ENCODE results near the gene IRS2.
"Not testable (repeated sequence)": the region's sequence is repeated elsewhere in the genome, so short reads cannot be mapped to it uniquely, and the experiment has no call there.

Gene IRS2

GRCh38 chr13:109786457-109787134 lies at the start of gene IRS2:
TSS of gene IRS2 (minus strand) at chr13:109786583. CDS start at chr13:109786053, 530 bp downstream.
- DNase-seq (ENCODE audit: low spot score) = peak; percentile 90

GRCh38 chr13:109834973-109835720 lies 48.8 kb upstream of the IRS2 start:
- DNase-seq (ENCODE audit: low spot score) = no peak

GRCh38 chr13:109833940-109834339 lies 47.6 kb upstream of the IRS2 start:
- DNase-seq (ENCODE audit: low spot score) = no peak

GRCh38 chr13:109833071-109833470 lies 46.7 kb upstream of the IRS2 start:
- DNase-seq (ENCODE audit: low spot score) = no peak

GRCh38 chr13:109828591-109829316 lies 42.4 kb upstream of the IRS2 start:
- DNase-seq (ENCODE audit: low spot score) = not testable (repeated sequence)

GRCh38 chr13:109823201-109823600 lies 36.8 kb upstream of the IRS2 start:
- not testable (repeated sequence) for DNase-seq (ENCODE audit: low spot score)

GRCh38 chr13:109821103-109821502 lies 34.7 kb upstream of the IRS2 start:
- no peak for DNase-seq (ENCODE audit: low spot score)

- DNase-seq (ENCODE audit: low spot score) = no peak
Measured at GRCh38 chr13:109819874-109820273, 33.5 kb upstream of the IRS2 start.

GRCh38 chr13:109818886-109819285 lies 32.5 kb upstream of the IRS2 start:
- DNase-seq (ENCODE audit: low spot score) = peak; percentile 22

GRCh38 chr13:109817591-109818535 lies 31.5 kb upstream of the IRS2 start:
- DNase-seq (ENCODE audit: low spot score) = peak; percentile 49

- DNase-seq (ENCODE audit: low spot score) = peak; percentile 29
Measured at GRCh38 chr13:109816808-109817203, 30.4 kb upstream of the IRS2 start.

- DNase-seq (ENCODE audit: low spot score) = peak; percentile 12
Measured at GRCh38 chr13:109816112-109816807, 29.9 kb upstream of the IRS2 start.

GRCh38 chr13:109815651-109816050 lies 29.3 kb upstream of the IRS2 start:
- no peak for DNase-seq (ENCODE audit: low spot score)

GRCh38 chr13:109813663-109814062 lies 27.3 kb upstream of the IRS2 start:
- no peak for DNase-seq (ENCODE audit: low spot score)

- no peak for DNase-seq (ENCODE audit: low spot score)
Measured at GRCh38 chr13:109812382-109812781, 26.0 kb upstream of the IRS2 start.

- no peak for DNase-seq (ENCODE audit: low spot score)
Measured at GRCh38 chr13:109810761-109811510, 24.6 kb upstream of the IRS2 start.

GRCh38 chr13:109809216-109809932 lies 23.0 kb upstream of the IRS2 start:
- DNase-seq (ENCODE audit: low spot score) = no peak

GRCh38 chr13:109807345-109807744 lies 21.0 kb upstream of the IRS2 start:
- DNase-seq (ENCODE audit: low spot score) = no peak

GRCh38 chr13:109804654-109805053 lies 18.3 kb upstream of the IRS2 start:
- DNase-seq (ENCODE audit: low spot score) = no peak

GRCh38 chr13:109803825-109804224 lies 17.4 kb upstream of the IRS2 start:
- no peak for DNase-seq (ENCODE audit: low spot score)

Measured in AG08395 (cell line).